Measurements from ENCODE around the gene ALKBH7.

Gene ALKBH7

GRCh38 chr19:6402058-6402457 lies 29.5 kb downstream of the ALKBH7 start:
- no peak for DNase-seq

DNA sequence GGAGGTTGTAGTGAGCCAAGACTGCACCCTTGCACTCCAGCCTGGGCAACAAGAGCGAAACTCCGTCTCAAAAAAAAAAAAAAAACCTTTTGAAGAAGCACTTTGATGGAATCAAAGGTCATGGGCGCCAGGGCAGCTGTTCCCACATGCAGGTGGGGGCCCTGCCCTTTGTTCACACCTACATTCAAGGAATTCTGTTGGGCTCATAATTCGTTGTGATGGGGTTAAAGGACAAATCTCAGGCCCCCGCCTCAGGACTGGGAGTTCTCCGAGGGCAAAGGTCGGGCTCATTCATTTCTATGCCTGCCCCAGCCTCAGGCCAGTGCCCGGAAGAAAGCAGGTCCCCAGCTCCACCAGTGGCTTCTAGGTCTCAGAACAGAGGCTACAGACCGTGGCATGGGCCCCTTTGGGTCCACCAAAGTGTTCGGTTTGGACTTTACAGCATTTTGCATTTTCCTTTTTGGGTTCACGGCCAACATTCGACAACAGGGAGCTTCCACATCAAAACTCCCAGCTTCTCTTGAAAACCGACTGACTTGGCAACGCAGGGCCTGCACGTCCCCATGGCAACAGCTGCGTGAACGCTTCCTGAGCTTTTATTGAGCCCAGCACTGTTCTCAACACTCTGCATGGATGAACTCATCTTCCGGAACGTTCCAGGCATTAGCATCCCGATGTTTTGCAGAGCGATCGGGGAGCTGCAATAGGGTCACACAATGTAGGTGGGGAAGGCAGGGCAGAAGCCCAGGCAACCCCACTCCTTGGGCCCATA lies 30.4 kb downstream of the ALKBH7 start:
- no peak for DNase-seq

DNA sequence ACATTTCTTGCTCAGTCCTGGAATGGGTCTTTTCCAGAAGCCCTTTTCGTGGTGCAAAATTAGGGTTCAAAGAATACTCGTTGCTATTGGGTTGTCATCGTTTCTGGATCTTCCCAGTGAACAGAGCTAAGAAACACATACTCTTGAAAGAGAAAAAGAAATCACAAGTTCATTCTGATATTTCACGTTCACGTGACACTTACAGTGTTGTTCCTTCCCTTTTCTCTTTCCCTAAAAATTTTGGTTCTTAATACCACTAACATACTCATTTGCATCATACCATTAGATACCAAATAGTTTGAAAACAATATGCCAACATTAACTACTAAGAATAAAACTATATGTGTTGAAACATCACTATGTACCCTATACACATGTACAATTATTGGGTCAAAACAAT lies 33.8 kb downstream of the ALKBH7 start:
- no peak for DNase-seq

DNA sequence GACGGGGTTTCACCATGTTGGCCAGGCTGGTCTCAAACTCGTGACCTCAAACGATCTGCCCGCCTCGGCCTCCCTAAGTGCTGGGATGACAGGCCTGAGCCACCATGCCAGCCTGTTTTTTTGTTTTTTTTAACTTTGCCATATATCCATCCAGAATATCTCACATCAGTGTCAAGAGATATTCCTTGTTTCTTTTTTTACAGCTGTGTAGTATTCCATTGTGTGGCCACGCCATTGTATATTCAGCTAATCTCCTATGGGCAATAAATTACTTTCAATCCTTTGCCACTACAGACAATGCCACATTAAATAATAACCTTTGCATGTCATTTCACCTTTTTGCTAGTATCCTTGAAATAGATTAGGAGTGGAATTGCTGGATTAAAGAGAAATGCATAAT lies 36.8 kb downstream of the ALKBH7 start:
- DNase-seq, result no peak

DNA sequence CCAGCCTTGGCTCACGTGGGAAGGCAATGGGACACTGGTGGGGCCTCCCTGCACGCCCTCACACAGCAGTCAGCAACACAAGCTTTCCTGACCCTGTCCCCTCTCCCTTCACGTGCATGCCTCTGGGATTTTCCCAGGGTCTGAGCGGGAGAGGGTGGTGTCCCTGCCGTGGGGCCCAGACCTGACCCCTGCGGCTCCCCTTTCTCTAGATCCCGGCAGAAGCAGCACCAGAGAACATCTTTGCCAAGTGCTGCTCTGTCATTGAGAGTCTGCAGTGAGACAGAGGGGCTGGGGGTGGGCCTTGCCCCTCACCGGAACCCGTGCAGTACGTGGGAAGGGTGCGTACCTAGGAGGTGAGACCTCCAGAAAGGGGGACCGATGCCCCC lies 39.5 kb downstream of the ALKBH7 start:
- DNase-seq, result no peak

GRCh38 chr19:6412447-6413091 lies 40.0 kb downstream of the ALKBH7 start:
- no peak for DNase-seq

GRCh38 chr19:6413291-6413690 lies 40.7 kb downstream of the ALKBH7 start:
- no peak for DNase-seq

- DNase-seq, result no peak
These were observed 41.4 kb downstream of the ALKBH7 start for GRCh38 chr19:6413721-6414643.

GRCh38 chr19:6414793-6415590 lies 42.4 kb downstream of the ALKBH7 start:
- DNase-seq, result no peak

DNA sequence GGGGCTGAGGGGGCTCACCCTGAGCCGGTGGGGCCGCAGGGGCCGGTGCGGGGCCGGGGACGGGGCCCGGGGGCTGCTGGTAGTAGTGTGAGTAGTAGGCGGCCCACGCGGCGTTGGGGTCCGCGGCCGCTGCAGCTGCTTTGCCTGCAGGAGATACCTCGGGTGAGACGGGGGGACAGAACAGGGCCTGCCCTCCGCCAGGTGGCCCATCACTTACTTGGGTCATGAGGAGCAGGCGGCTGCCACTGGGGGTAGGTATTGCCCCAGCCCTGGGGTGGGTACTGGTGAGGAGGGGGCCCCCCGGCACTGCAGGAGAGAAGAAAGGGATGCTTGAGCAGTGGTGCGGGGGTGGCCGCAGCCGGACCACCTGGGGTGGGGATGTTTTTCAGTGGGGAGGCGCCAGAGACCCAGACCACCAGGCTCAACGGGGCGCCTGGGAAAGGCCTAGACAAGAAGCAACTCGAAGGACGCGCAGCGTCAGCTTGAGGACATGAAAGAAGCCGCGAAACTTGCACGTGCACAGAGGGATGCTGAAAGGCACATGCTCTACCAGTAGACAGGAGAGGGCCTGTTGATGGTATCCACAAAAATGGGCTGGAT lies 43.1 kb downstream of the ALKBH7 start:
- no peak for DNase-seq

DNA sequence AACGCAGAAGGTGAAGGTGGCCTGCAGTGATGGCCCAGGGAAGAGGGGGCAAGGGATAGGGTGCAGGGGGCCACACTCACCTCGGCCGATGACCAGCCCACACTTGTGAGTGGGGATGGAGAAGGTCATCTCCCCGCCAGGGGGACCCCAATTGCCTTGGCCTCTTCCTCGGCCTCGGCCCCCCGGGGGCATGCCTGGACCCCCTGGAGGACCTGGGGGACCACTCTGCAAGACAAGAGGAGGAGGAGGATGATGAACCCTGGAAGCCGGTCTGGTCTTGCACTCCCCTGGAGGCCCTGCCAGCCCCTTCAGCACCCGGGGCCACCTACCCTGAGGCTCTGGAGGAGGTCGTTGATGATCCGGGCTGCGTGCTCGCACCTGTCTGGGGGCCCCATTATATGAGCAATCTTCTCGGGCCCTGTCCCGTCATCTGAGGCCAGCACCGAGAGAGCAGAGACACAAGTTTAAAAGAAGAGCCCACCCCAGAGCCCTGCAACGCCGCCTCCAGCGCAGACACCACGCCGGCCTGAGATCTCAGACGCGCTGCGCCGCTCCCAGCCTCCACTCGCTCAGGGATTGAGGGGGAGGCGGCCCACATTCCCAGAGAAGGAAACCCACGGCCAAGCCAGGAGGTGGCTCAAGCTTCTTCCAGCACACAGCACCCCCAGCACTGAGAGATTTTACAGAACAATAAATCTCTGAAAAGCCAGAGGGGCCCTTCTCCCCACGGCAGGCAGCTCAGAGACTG lies 44.2 kb downstream of the ALKBH7 start:
- no peak for DNase-seq

GRCh38 chr19:6417713-6418561 lies 45.3 kb downstream of the ALKBH7 start:
- DNase-seq, result no peak

- DNase-seq, result no peak
These were observed 46.0 kb downstream of the ALKBH7 start for GRCh38 chr19:6418562-6418932.

GRCh38 chr19:6421075-6422014 lies 48.8 kb downstream of the ALKBH7 start:
- DNase-seq, result no peak

GRCh38 chr19:6423499-6424194 lies 51.1 kb downstream of the ALKBH7 start:
- DNase-seq, result no peak

- DNase-seq, result no peak
These were observed 51.8 kb downstream of the ALKBH7 start, which contains the start of gene KHSRP for GRCh38 chr19:6424195-6424938. Gene KHSRP (minus strand): TSS chr19:6424811. CDS start chr19:6424701, 110 bp downstream.

All from NCI-H1092 (cell line).